ENCODE data around the gene DOCK11. TPM values are rescaled to one million over a fixed set of nuclear protein-coding genes. Genes with fewer than 3 reads are reported as not detected.

The DOCK11 gene
- total RNA-seq, 4 donors from 2014 or later: 36.0 to 50.0 (median 41.1) TPM

- no peak for DNase-seq
- intact Hi-C loops (cut with DNase I): no loop called here
- H3K9me3 ChIP-seq: no peaks in the 10 kb centered on the region
- no peak overlapping the region for H3K4me3 ChIP-seq (replicated peaks in 1 of 3)
- peaks cover 7 to 17% of the 10 kb centered on the region in 2 donors for H3K4me1 ChIP-seq
- no peaks in the 10 kb centered on the region for H3K27me3 ChIP-seq
- H3K27ac ChIP-seq: no peak overlapping the region
- no peak for TF ChIP-seq POLR2A (IDR thresholded peaks at IDR 0.05)
- no peak for TF ChIP-seq CTCF (IDR thresholded peaks at IDR 0.05)
- WGBS, 2 donors: 80 to 81% methylated on average over 4 of the region's 4 CpGs
- no peaks in the 10 kb centered on the region for H3K36me3 ChIP-seq
Observed at GRCh38 chrX:118540342-118540741, 44.7 kb downstream of the DOCK11 start.

GRCh38 chrX:118541482-118541881 lies 45.9 kb downstream of the DOCK11 start:
- WGBS, 2 donors: 97% methylated on average over 3 of the region's 3 CpGs
- Histone ChIP-seq H3K9me3 (no peaks in the 10 kb centered on the region), H3K27ac (no peak overlapping the region), H3K36me3 (no peaks in the 10 kb centered on the region), H3K4me3 (replicated peaks in 1 of 3) (no peak overlapping the region), H3K4me1 (peaks cover 5 to 6% of the 10 kb centered on the region in 2 donors), H3K27me3 (no peaks in the 10 kb centered on the region)
- no peak for TF ChIP-seq CTCF (IDR thresholded peaks at IDR 0.05)
- no peak for TF ChIP-seq POLR2A (IDR thresholded peaks at IDR 0.05)
- DNase-seq: no peak
- intact Hi-C loops (cut with DNase I): no loop called here

- no peak for DNase-seq
- no peak for TF ChIP-seq POLR2A (IDR thresholded peaks at IDR 0.05)
- no peak for TF ChIP-seq CTCF (IDR thresholded peaks at IDR 0.05)
- Histone ChIP-seq H3K36me3 (no peaks in the 10 kb centered on the region), H3K9me3 (no peaks in the 10 kb centered on the region), H3K27me3 (no peaks in the 10 kb centered on the region), H3K4me3 (replicated peaks in 1 of 3) (no peak overlapping the region), H3K27ac (no peak overlapping the region), H3K4me1 (no peaks in the 10 kb centered on the region)
- intact Hi-C loops (cut with DNase I): no loop called here
- 82 to 85% methylated on average over 5 of the region's 5 CpGs for WGBS, 2 donors
Observed at GRCh38 chrX:118545510-118545909, 49.9 kb downstream of the DOCK11 start.

- TF ChIP-seq POLR2A (IDR thresholded peaks at IDR 0.05): no peak
- TF ChIP-seq CTCF (IDR thresholded peaks at IDR 0.05): no peak
- Histone ChIP-seq H3K4me3 (replicated peaks in 1 of 3) (no peak overlapping the region), H3K27me3 (no peaks in the 10 kb centered on the region), H3K27ac (no peak overlapping the region), H3K9me3 (no peaks in the 10 kb centered on the region), H3K4me1 (peaks cover 0 to 6% of the 10 kb centered on the region in 2 donors), H3K36me3 (no peaks in the 10 kb centered on the region)
- WGBS, 2 donors: 84 to 100% methylated on average over 3 of the region's 3 CpGs
- intact Hi-C loops (cut with DNase I): no loop called here
- no peak for DNase-seq
Observed at GRCh38 chrX:118548841-118549240, 53.2 kb downstream of the DOCK11 start.

GRCh38 chrX:118550792-118551191 lies 55.2 kb downstream of the DOCK11 start:
- no peaks in the 10 kb centered on the region for H3K36me3 ChIP-seq
- H3K4me3 ChIP-seq (replicated peaks in 1 of 3): no peak overlapping the region
- H3K27ac ChIP-seq: no peak overlapping the region
- 91% methylated on average over 2 of the region's 2 CpGs for WGBS, 2 donors
- H3K9me3 ChIP-seq: no peaks in the 10 kb centered on the region
- no peak for DNase-seq
- TF ChIP-seq CTCF (IDR thresholded peaks at IDR 0.05) (no peak), POLR2A (IDR thresholded peaks at IDR 0.05) (no peak)
- intact Hi-C loops (cut with DNase I): no loop called here
- no peaks in the 10 kb centered on the region for H3K27me3 ChIP-seq
- H3K4me1 ChIP-seq: peaks cover 0 to 6% of the 10 kb centered on the region in 2 donors
